PC-3 (cell line): ENCODE measurements around the gene LRBA. TPM values are rescaled to one million over a fixed set of nuclear protein-coding genes. Genes with fewer than 3 reads are reported as not detected.

ENCODE experiments used
- ATAC-seq: fragments of 200-7000 bp; cut with Tn5 transposase; 2 replicates; pipeline ENCODE4 v1.9.1; 2020; ENCODE audit warnings: mild to moderate bottlenecking, moderate library complexity
- BruUV-seq: library from RNA; stranded (reverse); fragments of 400-500 nt; replicated peaks from 2 replicates; lab custom pipeline; 2021; lab: Mats Ljungman, UMichigan
- CTCF ChIA-PET: fragments of 300-600 bp; sonication (Branson Sonifier 250); formaldehyde crosslinking; loops from one replicate; lab custom pipeline; 2022; ENCODE audit warnings: antibody characterized with exemption; lab: Charles Lee
- POLR2A ChIA-PET: fragments of 300-600 bp; sonication (Branson Sonifier 250); formaldehyde crosslinking; loops from one replicate; lab custom pipeline; 2022; ENCODE audit warnings: antibody characterized with exemption; ENCODE audit not compliant: unreplicated experiment; lab: Charles Lee
- DNase-seq: peaks from one replicate; pipeline ENCODE4 v3.0.0-alpha.2; 2015
- H2AFZ ChIP-seq: fragments of 300-600 bp; sonication (generic); 2 replicates; pipeline ENCODE4 v1.6.0; 2016; ENCODE audit warnings: antibody characterized with exemption, low read length
- H3F3A ChIP-seq: fragments of 300-600 bp; sonication (generic); one replicate; pipeline ENCODE4 v1.6.0; 2017; ENCODE audit warnings: antibody characterized with exemption, low read length, control low read depth, mild to moderate bottlenecking; ENCODE audit not compliant: unreplicated experiment
- H3K27ac ChIP-seq: fragments of 300-600 bp; sonication (generic); 2 replicates; pipeline ENCODE4 v1.5.1; 2016; ENCODE audit warnings: mild to moderate bottlenecking, low read length
- H3K27me3 ChIP-seq: fragments of 300-600 bp; sonication (generic); 2 replicates; pipeline ENCODE4 v1.6.1; 2016; ENCODE audit warnings: low read length, mixed read lengths
- H3K36me3 ChIP-seq: fragments of 300-600 bp; sonication (generic); 2 replicates; pipeline ENCODE4 v1.6.1; 2016; ENCODE audit warnings: low read depth, mixed run types, low read length, mixed read lengths
- H3K4me1 ChIP-seq: fragments of 300-600 bp; sonication (generic); 2 replicates; pipeline ENCODE4 v1.5.1; 2016; ENCODE audit warnings: low read length; ENCODE audit not compliant: insufficient read depth
- H3K4me2 ChIP-seq: fragments of 300-600 bp; sonication (generic); 2 replicates; pipeline ENCODE4 v1.6.0; 2016; ENCODE audit warnings: low read length
- H3K4me3 ChIP-seq: fragments of 300-600 bp; sonication (generic); 2 replicates; pipeline ENCODE4 v1.5.1; 2016; ENCODE audit warnings: mild to moderate bottlenecking, low read length, mixed read lengths
- H3K79me2 ChIP-seq: fragments of 300-600 bp; sonication (generic); 2 replicates; pipeline ENCODE4 v1.6.1; 2017; ENCODE audit warnings: low read length, mixed read lengths
- H3K9ac ChIP-seq: fragments of 300-600 bp; sonication (generic); 2 replicates; pipeline ENCODE4 v1.6.0; 2016; ENCODE audit warnings: mild to moderate bottlenecking, low read length
- H3K9me2 ChIP-seq: fragments of 300-600 bp; sonication (generic); replicated peaks from 2 replicates; pipeline ENCODE4 v1.6.1; 2016; ENCODE audit warnings: mixed run types, low read length, mixed read lengths
- H3K9me3 ChIP-seq: fragments of 300-600 bp; sonication (generic); 2 replicates; pipeline ENCODE4 v1.6.1; 2016; ENCODE audit warnings: low read length, mixed read lengths
- H4K20me1 ChIP-seq: fragments of 300-600 bp; sonication (generic); 2 replicates; pipeline ENCODE4 v1.6.1; 2016; ENCODE audit warnings: low read length, mixed read lengths
- EZH2 ChIP-seq: fragments of 300-600 bp; sonication (generic); IDR thresholded peaks from one replicate; pipeline ENCODE4 v1.6.1; 2017; ENCODE audit warnings: antibody characterized with exemption, mild to moderate bottlenecking, low read length; ENCODE audit not compliant: unreplicated experiment
- EZH2phosphoT487 ChIP-seq: fragments of 300-600 bp; sonication (generic); IDR thresholded peaks from 2 replicates; pipeline ENCODE4 v1.6.1; 2018; ENCODE audit warnings: mild to moderate bottlenecking, antibody characterized with exemption, low read length, borderline replicate concordance
- intact Hi-C: fragments of 100-400 bp; cut with micrococcal nuclease; formaldehyde crosslinking; loops from 2 replicates; pipeline ENCODE4 v1.9.0; 2023
- total RNA-seq: library from RNA; depleted of rRNA; stranded (reverse); fragments of >200 nt; gene quantifications from 2 replicates; pipeline ENCODE4 v1.2.3, GENCODE V29; 2014
- TF ChIP-seq, protein P1 (sequence below): fragments of 300-600 bp; sonication (generic); conservative IDR thresholded peaks from 2 replicates; pipeline ENCODE4 v1.5.1; 2017; ENCODE audit warnings: antibody characterized with exemption, low read depth, mild to moderate bottlenecking, low read length

Gene LRBA
- total RNA-seq, 1 experiment from 2014 or later: 40.8 TPM

DNA sequence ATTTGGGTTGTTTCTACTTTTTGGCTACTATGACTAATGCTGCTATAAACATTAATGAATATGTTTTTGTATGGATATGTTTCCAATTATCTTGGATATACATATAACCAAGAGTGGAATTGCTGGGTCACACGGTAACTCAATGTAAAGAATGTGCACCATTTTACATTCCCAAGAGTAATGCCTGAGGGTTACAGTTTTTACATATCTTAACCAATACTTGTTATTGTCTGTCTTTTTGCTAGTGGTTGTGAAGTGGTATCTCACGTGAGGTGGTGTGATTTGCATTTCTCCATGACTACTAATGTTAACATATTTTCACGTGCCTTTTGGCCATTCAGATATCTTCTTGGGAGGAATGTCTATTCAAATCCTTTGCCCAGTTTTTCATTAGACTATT, 633.5 kb downstream of the LRBA start:
- no peaks in the 10 kb centered on the region for H3K27me3 ChIP-seq
- H3K4me1 ChIP-seq: no peaks in the 10 kb centered on the region
- H3K4me2 ChIP-seq: no peak overlapping the region
- POLR2A ChIA-PET: no interaction called here
- no peaks in the 10 kb centered on the region for H3F3A ChIP-seq
- no peaks in the 10 kb centered on the region for H4K20me1 ChIP-seq
- no TSS peak for BruUV-seq
- no peak overlapping the region for H2AFZ ChIP-seq
- H3K4me3 ChIP-seq: no peak overlapping the region
- TF ChIP-seq EZH2 (no peak), EZH2phosphoT487 (no peak)
- TF ChIP-seq, protein P1, sequence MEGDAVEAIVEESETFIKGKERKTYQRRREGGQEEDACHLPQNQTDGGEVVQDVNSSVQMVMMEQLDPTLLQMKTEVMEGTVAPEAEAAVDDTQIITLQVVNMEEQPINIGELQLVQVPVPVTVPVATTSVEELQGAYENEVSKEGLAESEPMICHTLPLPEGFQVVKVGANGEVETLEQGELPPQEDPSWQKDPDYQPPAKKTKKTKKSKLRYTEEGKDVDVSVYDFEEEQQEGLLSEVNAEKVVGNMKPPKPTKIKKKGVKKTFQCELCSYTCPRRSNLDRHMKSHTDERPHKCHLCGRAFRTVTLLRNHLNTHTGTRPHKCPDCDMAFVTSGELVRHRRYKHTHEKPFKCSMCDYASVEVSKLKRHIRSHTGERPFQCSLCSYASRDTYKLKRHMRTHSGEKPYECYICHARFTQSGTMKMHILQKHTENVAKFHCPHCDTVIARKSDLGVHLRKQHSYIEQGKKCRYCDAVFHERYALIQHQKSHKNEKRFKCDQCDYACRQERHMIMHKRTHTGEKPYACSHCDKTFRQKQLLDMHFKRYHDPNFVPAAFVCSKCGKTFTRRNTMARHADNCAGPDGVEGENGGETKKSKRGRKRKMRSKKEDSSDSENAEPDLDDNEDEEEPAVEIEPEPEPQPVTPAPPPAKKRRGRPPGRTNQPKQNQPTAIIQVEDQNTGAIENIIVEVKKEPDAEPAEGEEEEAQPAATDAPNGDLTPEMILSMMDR: no peak
- DNase-seq (no peak), ATAC-seq (no peak)
- H3K9ac ChIP-seq: no peak overlapping the region
- no peaks in the 10 kb centered on the region for H3K9me3 ChIP-seq
- H3K27ac ChIP-seq: no peak overlapping the region
- CTCF ChIA-PET: no interaction called here
- no peaks in the 10 kb centered on the region for H3K79me2 ChIP-seq
- no peaks in the 10 kb centered on the region for H3K36me3 ChIP-seq
- no peaks in the 10 kb centered on the region for H3K9me2 ChIP-seq
- intact Hi-C loops: no loop called here

DNA sequence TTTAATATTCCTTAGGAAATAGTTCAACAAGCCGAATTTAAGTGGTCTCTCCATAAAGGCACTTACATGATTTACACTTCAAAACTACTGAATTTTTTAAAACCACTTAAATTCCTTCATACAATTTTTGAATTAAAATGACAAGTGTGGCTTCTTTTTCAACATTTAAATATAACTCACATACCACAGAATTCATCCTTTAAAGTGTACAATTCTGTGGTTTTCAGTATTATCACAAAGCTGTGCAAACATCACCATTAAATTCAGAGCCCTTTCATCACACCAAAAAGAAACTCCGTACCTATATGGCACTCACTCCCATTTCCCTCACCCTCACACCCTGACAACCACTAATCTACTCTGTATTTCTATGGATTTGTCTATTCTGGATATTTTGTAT, 634.0 kb downstream of the LRBA start:
- Histone ChIP-seq H3K9me3 (no peaks in the 10 kb centered on the region), H3K27me3 (no peaks in the 10 kb centered on the region), H3K4me1 (no peaks in the 10 kb centered on the region), H3K79me2 (no peaks in the 10 kb centered on the region), H3K36me3 (no peaks in the 10 kb centered on the region), H4K20me1 (no peaks in the 10 kb centered on the region), H3K9me2 (no peaks in the 10 kb centered on the region), H3F3A (no peaks in the 10 kb centered on the region), H3K27ac (no peak overlapping the region), H2AFZ (no peak overlapping the region), H3K4me2 (no peak overlapping the region), H3K9ac (no peak overlapping the region), H3K4me3 (no peak overlapping the region)
- BruUV-seq: no TSS peak
- intact Hi-C loops: no loop called here
- ChIA-PET CTCF (no interaction called here), POLR2A (no interaction called here)
- no peak for DNase-seq
- ATAC-seq: no peak
- TF ChIP-seq, protein P1: no peak
- TF ChIP-seq EZH2: no peak
- TF ChIP-seq EZH2phosphoT487: no peak

DNA sequence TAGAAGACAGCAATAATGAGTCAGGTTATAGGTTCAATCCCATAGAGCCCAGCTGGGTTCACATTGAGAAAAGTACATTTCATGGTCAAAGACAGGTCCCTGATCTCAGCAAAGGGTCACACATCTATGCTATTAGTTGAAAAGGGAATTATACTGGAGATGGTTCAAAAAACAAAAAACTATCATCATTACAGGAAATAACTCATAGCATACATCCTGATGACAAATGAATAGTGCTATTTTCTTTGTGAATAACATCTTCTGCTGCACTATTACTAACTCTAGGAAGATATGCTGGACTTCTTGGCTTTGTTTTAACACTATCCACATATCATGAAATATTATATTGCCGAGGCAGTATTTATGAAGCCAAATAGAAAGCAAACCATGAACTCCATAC, 635.6 kb downstream of the LRBA start:
- Histone ChIP-seq H4K20me1 (no peaks in the 10 kb centered on the region), H3K36me3 (no peaks in the 10 kb centered on the region), H3K79me2 (no peaks in the 10 kb centered on the region), H3K9me3 (no peaks in the 10 kb centered on the region), H3K9ac (no peak overlapping the region), H3K4me2 (no peak overlapping the region), H3K27ac (no peak overlapping the region), H3F3A (no peaks in the 10 kb centered on the region), H3K9me2 (no peaks in the 10 kb centered on the region), H3K27me3 (no peaks in the 10 kb centered on the region), H3K4me3 (no peak overlapping the region), H3K4me1 (no peaks in the 10 kb centered on the region), H2AFZ (no peak overlapping the region)
- DNase-seq: peak; percentile 39
- ChIA-PET CTCF (no interaction called here), POLR2A (no interaction called here)
- intact Hi-C loops: no loop called here
- peak; percentile 77 for ATAC-seq
- TF ChIP-seq EZH2phosphoT487: no peak
- BruUV-seq: no TSS peak
